ENCODE measurements around the gene NUP153. TPM values are rescaled to one million over a fixed set of nuclear protein-coding genes. Genes with fewer than 3 reads are reported as not detected.

Gene NUP153
- total RNA-seq, 1 donor from 2014 or later = 13.2 TPM

DNA sequence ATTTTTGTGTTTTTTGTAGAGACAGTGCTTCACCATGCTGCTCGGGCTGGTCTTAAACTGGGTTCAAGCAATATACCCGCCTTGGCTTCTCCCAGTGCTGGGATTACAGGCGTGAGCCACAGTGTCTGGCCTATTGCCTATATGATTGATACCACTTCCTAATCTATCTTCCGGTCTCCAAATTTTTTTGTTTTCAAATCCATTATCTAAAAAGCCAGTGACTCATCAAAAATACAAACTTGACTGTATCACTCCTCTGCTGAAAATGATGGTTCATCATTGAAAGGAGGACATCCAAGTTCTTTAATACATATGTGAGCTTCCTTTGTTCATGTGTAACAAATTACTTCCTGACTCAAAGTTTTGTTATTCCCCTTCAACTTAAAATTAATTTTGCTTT lies 71.2 kb downstream of the NUP153 start:
- TF ChIP-seq CTCF (IDR thresholded peaks at IDR 0.05; ENCODE audit: insufficient read depth, low read length, severe bottlenecking) = no peak
- Histone ChIP-seq H3K4me3 (ENCODE audit: low read depth, low read length) (no peak overlapping the region), H3K36me3 (ENCODE audit: control insufficient read depth, insufficient read depth, low read length) (peaks cover 9% of the 10 kb centered on the region), H3K27me3 (ENCODE audit: control insufficient read depth, insufficient read depth, low read length) (no peaks in the 10 kb centered on the region)
- no peak for DNase-seq (ENCODE audit: low read depth)
- no peak for FAIRE-seq

DNA sequence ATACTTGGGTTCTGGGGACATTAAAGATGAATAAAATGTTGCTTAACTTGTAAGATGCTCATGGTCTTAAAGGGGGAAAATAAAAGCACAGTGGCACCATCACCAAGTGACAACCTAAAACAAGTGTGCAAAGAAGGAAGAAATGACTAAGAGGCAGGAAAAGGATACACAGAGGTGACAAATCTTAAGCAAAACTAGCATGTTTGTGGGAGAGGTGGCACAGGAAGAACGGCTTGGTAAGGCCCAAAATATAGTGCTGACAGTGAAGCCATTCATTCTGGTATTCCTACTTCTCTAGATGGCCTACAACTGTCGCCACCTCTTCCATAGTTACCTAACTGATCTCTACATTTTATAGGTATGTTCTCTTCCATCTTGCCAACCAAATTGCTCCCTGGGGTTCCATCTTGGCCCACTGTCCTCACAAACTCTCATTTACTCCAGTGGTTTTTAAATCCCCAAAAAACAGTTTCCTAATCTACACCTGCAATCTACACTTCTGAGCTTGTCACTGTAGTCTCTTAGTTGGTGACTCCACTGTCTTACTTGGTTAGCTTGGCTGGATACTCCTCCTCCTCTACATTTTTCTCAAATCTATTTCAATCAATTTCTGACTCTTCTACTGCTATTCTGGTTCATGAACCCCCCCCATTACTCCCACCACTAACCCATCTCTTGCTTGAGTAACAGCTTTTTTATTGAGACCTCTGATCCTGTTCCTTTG lies 73.1 kb downstream of the NUP153 start:
- DNase-seq (ENCODE audit: low read depth) (no peak), FAIRE-seq (no peak)
- H3K36me3 ChIP-seq (ENCODE audit: control insufficient read depth, insufficient read depth, low read length) = peaks cover 12% of the 10 kb centered on the region
- H3K4me3 ChIP-seq (ENCODE audit: low read depth, low read length) = no peak overlapping the region
- TF ChIP-seq CTCF (IDR thresholded peaks at IDR 0.05; ENCODE audit: insufficient read depth, low read length, severe bottlenecking) = no peak
- H3K27me3 ChIP-seq (ENCODE audit: control insufficient read depth, insufficient read depth, low read length) = no peaks in the 10 kb centered on the region

DNA sequence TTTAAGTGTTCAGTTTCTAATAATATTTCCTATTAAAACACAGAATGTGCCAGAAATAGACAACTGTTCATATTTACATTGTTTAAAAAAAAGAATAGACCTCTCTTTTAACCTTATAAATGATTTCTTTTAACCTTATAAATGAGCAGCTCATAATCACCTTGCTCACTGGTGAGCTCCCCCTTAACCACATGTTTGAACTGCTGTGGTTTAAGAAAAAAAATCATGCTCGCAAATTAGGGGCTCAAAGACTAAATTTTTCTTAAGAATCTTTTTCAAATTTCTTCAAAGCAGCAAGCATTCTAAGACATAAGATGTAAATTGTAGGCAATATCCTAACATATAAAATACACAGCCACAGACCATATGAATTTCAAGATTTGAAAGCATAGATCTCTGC lies 73.8 kb downstream of the NUP153 start:
- FAIRE-seq = no peak
- Histone ChIP-seq H3K36me3 (ENCODE audit: control insufficient read depth, insufficient read depth, low read length) (peaks cover 12% of the 10 kb centered on the region), H3K4me3 (ENCODE audit: low read depth, low read length) (no peak overlapping the region), H3K27me3 (ENCODE audit: control insufficient read depth, insufficient read depth, low read length) (no peaks in the 10 kb centered on the region)
- no peak for TF ChIP-seq CTCF (IDR thresholded peaks at IDR 0.05; ENCODE audit: insufficient read depth, low read length, severe bottlenecking)
- no peak for DNase-seq (ENCODE audit: low read depth)

DNA sequence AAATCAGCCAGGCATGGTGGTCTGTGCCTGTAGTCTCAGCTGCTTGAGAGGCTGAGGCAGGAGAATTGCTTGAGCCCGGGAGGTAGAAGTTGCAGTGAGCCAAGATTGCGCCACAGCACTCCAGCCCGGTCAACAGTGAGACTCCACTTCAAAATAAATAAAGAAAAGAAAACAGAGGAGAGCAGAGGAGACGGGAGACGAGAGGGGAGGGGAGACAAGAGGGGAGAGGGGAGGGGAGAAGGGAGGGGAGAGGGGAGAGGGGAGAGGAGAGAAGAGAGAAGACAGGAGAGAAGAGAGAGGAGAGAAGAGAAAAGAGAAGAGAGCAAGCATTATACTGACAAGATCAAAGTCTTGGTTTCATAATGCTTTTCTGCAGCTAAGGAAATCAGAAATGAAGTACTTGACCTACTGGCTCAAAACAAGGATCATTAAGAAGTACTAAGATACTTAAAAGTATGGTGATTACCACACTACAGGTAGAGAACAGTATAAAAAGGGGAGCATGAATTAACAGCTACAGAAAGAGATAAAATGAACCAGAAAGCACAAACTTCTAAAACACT lies 76.1 kb downstream of the NUP153 start:
- peaks cover 14% of the 10 kb centered on the region for H3K36me3 ChIP-seq (ENCODE audit: control insufficient read depth, insufficient read depth, low read length)
- TF ChIP-seq CTCF (IDR thresholded peaks at IDR 0.05; ENCODE audit: insufficient read depth, low read length, severe bottlenecking) = no peak
- no peak overlapping the region for H3K4me3 ChIP-seq (ENCODE audit: low read depth, low read length)
- H3K27me3 ChIP-seq (ENCODE audit: control insufficient read depth, insufficient read depth, low read length) = no peaks in the 10 kb centered on the region
- FAIRE-seq (no peak), DNase-seq (ENCODE audit: low read depth) (no peak)

DNA sequence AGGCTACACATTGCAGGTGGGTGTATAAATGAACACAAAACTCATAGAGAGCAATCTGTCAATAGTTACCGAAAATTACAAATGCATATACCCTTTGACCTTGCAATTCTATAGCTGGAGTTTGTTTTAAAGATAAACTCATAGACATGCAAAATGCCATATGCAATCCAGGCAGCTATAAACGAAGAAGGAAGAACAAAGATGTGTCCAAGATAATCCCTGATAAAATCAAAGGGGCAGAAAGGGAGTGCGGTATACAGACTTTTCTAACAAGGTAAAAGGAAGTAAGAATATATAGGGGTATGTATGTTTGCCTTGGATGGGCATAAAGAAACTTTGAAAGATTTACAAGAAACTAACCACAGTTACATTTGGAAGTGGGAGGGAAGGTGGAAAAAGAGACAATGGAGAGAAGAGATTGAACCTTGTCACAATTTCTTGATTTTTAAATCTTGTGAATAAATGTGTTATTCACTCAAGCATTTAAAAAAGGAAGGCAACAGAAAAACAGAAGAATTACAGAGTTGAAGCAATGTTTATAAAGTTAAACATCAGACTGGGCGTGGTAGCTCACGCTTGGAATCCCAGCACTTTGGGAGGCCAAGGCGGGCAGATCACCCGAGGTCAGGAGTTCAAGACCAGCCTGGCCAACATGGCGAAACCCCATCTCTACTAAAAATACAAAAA lies 76.8 kb downstream of the NUP153 start:
- FAIRE-seq (no peak), DNase-seq (ENCODE audit: low read depth) (no peak)
- peaks cover 12% of the 10 kb centered on the region for H3K36me3 ChIP-seq (ENCODE audit: control insufficient read depth, insufficient read depth, low read length)
- no peak for TF ChIP-seq CTCF (IDR thresholded peaks at IDR 0.05; ENCODE audit: insufficient read depth, low read length, severe bottlenecking)
- H3K27me3 ChIP-seq (ENCODE audit: control insufficient read depth, insufficient read depth, low read length) = no peaks in the 10 kb centered on the region
- H3K4me3 ChIP-seq (ENCODE audit: low read depth, low read length) = no peak overlapping the region

All from bronchial epithelial cell (primary cell).